ENCODE data around the gene ADPRM.
"Not testable (repeated sequence)": the region's sequence is repeated elsewhere in the genome, so short reads cannot be mapped to it uniquely, and the experiment has no call there.

Gene ADPRM

GRCh38 chr17:10727192-10727591 is 29.8 kb downstream of the ADPRM start:
- no peak for DNase-seq
- H3K9ac ChIP-seq (ENCODE audit: low read length), result no peak overlapping the region
- H3F3A ChIP-seq (ENCODE audit: insufficient read depth, low read length), result no peaks in the 10 kb centered on the region
- no peaks in the 10 kb centered on the region for H3K4me1 ChIP-seq (ENCODE audit: low read length)
- no peak overlapping the region for H3K4me2 ChIP-seq (ENCODE audit: low read depth, low read length)
- H3K9me3 ChIP-seq (replicated peaks; ENCODE audit: insufficient read depth, low read length), result no peaks in the 10 kb centered on the region
- no peaks in the 10 kb centered on the region for H3K36me3 ChIP-seq (replicated peaks; ENCODE audit: insufficient read depth, low read length)
- no peak overlapping the region for H3K4me3 ChIP-seq (ENCODE audit: low read length)
- H3K27ac ChIP-seq (ENCODE audit: low read length), result no peak overlapping the region
- no peaks in the 10 kb centered on the region for H3K9me2 ChIP-seq (replicated peaks; ENCODE audit: insufficient read depth, low read length)
- TF ChIP-seq CTCF (IDR thresholded peaks at IDR 0.05; ENCODE audit: low read length) (no peak), EZH2phosphoT487 (IDR thresholded peaks at IDR 0.05; ENCODE audit: low read length) (no peak), EZH2 (optimal IDR thresholded peaks at IDR 0.05; ENCODE audit: low read depth, low read length) (no peak)
- no peak overlapping the region for H2AFZ ChIP-seq (ENCODE audit: low read length)
- H3K79me2 ChIP-seq (ENCODE audit: low read length), result no peaks in the 10 kb centered on the region
- no peaks in the 10 kb centered on the region for H4K20me1 ChIP-seq (ENCODE audit: insufficient read depth, low read length)
- H3K27me3 ChIP-seq (replicated peaks; ENCODE audit: insufficient read depth, low read length), result no peaks in the 10 kb centered on the region; the same call in 1 of the 2 replicates

- Histone ChIP-seq H3K4me2 (ENCODE audit: low read depth, low read length) (no peak overlapping the region), H3K27ac (ENCODE audit: low read length) (no peak overlapping the region), H3K27me3 (replicated peaks; ENCODE audit: insufficient read depth, low read length) (no peaks in the 10 kb centered on the region; the same call in 1 of the 2 replicates), H3K4me3 (ENCODE audit: low read length) (no peak overlapping the region), H3K9ac (ENCODE audit: low read length) (no peak overlapping the region), H3F3A (ENCODE audit: insufficient read depth, low read length) (no peaks in the 10 kb centered on the region), H2AFZ (ENCODE audit: low read length) (no peak overlapping the region), H3K4me1 (ENCODE audit: low read length) (no peaks in the 10 kb centered on the region), H3K9me2 (replicated peaks; ENCODE audit: insufficient read depth, low read length) (no peaks in the 10 kb centered on the region), H3K79me2 (ENCODE audit: low read length) (no peaks in the 10 kb centered on the region), H4K20me1 (ENCODE audit: insufficient read depth, low read length) (no peaks in the 10 kb centered on the region), H3K9me3 (replicated peaks; ENCODE audit: insufficient read depth, low read length) (no peaks in the 10 kb centered on the region), H3K36me3 (replicated peaks; ENCODE audit: insufficient read depth, low read length) (no peaks in the 10 kb centered on the region)
- TF ChIP-seq EZH2 (optimal IDR thresholded peaks at IDR 0.05; ENCODE audit: low read depth, low read length) (no peak), CTCF (IDR thresholded peaks at IDR 0.05; ENCODE audit: low read length) (no peak), EZH2phosphoT487 (IDR thresholded peaks at IDR 0.05; ENCODE audit: low read length) (no peak)
- no peak for DNase-seq
These were observed 31.0 kb downstream of the ADPRM start for GRCh38 chr17:10728331-10728892.

DNA sequence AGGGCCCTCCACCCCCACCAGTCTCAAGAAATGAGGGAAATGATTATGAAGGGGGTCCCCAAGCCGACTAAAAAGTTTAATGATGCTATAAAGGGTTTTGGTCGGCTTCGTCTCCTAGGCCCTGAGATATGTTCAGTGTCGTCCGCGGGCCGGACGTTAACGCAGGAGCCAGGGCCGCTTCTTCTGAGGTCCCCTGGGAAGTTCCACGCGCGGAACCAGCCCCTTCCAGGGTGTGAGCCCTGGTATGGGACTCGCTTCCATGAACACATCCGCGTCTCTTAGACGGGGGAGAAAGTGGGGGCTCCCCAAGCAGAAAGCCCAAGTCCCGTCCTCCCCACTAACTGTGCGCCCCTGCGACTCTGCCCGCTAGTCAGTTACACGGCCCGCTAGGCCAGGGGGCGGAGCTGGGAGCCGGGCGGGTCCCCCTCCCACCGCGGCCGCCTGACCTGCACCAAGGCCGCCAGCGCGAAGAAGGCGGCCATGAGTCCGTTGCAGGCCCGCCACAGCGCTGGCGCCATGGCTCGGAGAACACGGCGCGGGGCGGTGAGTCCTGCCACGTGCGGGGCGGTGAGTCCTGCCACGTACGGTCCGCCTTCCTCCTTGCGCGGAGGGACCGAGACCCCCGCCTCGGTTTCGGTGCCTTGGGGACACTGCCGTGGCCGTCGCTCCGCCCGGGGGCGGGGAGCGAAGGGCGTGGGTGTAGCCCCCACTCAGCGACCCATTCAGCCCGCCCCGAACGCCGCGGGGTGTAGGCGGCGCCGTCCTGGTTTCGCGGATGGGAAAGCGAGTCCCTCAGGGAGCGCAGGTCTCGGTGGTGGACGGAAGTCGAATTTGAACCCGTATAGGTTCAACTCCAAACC is 32.2 kb downstream of the ADPRM start, which contains the start of gene TMEM220:
TSS of gene TMEM220 (minus strand) at position 690 of the 860 bp plus-strand sequence. CDS start at position 518, 172 bp downstream.
- Histone ChIP-seq H4K20me1 (ENCODE audit: insufficient read depth, low read length) (no peaks in the 10 kb centered on the region), H3K9me2 (replicated peaks; ENCODE audit: insufficient read depth, low read length) (no peaks in the 10 kb centered on the region), H3K9me3 (replicated peaks; ENCODE audit: insufficient read depth, low read length) (no peaks in the 10 kb centered on the region), H3K4me2 (ENCODE audit: low read depth, low read length) (peak within 1 kb of the TSS; percentile 74), H3K4me1 (ENCODE audit: low read length) (no peaks in the 10 kb centered on the region), H2AFZ (ENCODE audit: low read length) (peak within 1 kb of the TSS; percentile 61; the same call in 1 of the 2 replicates), H3F3A (ENCODE audit: insufficient read depth, low read length) (no peaks in the 10 kb centered on the region), H3K36me3 (replicated peaks; ENCODE audit: insufficient read depth, low read length) (no peaks in the 10 kb centered on the region), H3K79me2 (ENCODE audit: low read length) (no peaks in the 10 kb centered on the region), H3K27me3 (replicated peaks; ENCODE audit: insufficient read depth, low read length) (no peaks in the 10 kb centered on the region; the same call in 1 of the 2 replicates), H3K4me3 (ENCODE audit: low read length) (peak within 1 kb of the TSS; percentile 61), H3K27ac (ENCODE audit: low read length) (no peak within 1 kb of the TSS), H3K9ac (ENCODE audit: low read length) (peak within 1 kb of the TSS; percentile 18; the same call in 1 of the 2 replicates)
- DNase-seq, result peak; percentile 10
- no peak for TF ChIP-seq CTCF (IDR thresholded peaks at IDR 0.05; ENCODE audit: low read length)
- no peak for TF ChIP-seq EZH2phosphoT487 (IDR thresholded peaks at IDR 0.05; ENCODE audit: low read length)
- TF ChIP-seq EZH2 (optimal IDR thresholded peaks at IDR 0.05; ENCODE audit: low read depth, low read length), result no peak

- not testable (repeated sequence) for H3K9me3 ChIP-seq (replicated peaks; ENCODE audit: insufficient read depth, low read length); DNase-seq; H3K27me3 ChIP-seq (replicated peaks; ENCODE audit: insufficient read depth, low read length); H4K20me1 ChIP-seq (ENCODE audit: insufficient read depth, low read length); H3K27ac ChIP-seq (ENCODE audit: low read length); H3F3A ChIP-seq (ENCODE audit: insufficient read depth, low read length); H3K79me2 ChIP-seq (ENCODE audit: low read length); H3K4me1 ChIP-seq (ENCODE audit: low read length); H3K36me3 ChIP-seq (replicated peaks; ENCODE audit: insufficient read depth, low read length); H3K9me2 ChIP-seq (replicated peaks; ENCODE audit: insufficient read depth, low read length)
- peak overlapping the region; percentile 61; the same call in 1 of the 2 replicates for H2AFZ ChIP-seq (ENCODE audit: low read length)
- H3K4me3 ChIP-seq (ENCODE audit: low read length), result peak overlapping the region; percentile 61
- H3K9ac ChIP-seq (ENCODE audit: low read length), result peak overlapping the region; percentile 18; the same call in 1 of the 2 replicates
- peak overlapping the region; percentile 74 for H3K4me2 ChIP-seq (ENCODE audit: low read depth, low read length)
These were observed 32.9 kb downstream of the ADPRM start for GRCh38 chr17:10730247-10730646.
